DND-41 (cell line): ENCODE results near the gene RNF34.

ENCODE experiments used
- EZH2 ChIP-seq: IDR thresholded peaks from 3 replicates; pipeline ENCODE4 v1.6.1; 2012; ENCODE audit warnings: borderline replicate concordance, low read depth, mild to moderate bottlenecking, moderate library complexity, low read length, inconsistent platforms; ENCODE audit not compliant: severe bottlenecking
- TF ChIP-seq, protein P1 (sequence below): IDR thresholded peaks from 2 replicates; pipeline ENCODE4 v1.5.1; 2012; ENCODE audit warnings: borderline replicate concordance, low read length, moderate library complexity, mild to moderate bottlenecking; ENCODE audit not compliant: poor library complexity, severe bottlenecking; ENCODE audit errors: extremely low read depth

DNA sequence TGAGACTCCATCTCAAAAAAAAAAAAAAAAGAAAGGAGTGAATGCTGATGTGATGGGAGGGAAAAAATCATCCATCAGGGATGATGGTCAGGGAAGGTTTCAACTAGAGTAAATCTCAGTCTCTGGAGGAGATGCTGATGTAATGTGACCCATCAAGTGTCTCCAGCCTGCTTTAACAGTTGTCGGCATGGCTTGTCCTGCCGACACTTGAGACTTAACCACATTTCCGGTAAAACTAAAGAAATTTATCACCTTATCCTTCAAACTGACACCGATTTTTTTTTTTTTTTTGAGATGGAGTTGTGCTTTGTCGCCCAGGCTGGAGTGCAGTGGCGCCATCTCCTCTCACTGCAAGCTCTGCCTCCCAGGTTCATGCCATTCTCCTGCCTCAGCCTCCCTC lies 26.2 kb upstream of the RNF34 start:
- TF ChIP-seq, protein P1, sequence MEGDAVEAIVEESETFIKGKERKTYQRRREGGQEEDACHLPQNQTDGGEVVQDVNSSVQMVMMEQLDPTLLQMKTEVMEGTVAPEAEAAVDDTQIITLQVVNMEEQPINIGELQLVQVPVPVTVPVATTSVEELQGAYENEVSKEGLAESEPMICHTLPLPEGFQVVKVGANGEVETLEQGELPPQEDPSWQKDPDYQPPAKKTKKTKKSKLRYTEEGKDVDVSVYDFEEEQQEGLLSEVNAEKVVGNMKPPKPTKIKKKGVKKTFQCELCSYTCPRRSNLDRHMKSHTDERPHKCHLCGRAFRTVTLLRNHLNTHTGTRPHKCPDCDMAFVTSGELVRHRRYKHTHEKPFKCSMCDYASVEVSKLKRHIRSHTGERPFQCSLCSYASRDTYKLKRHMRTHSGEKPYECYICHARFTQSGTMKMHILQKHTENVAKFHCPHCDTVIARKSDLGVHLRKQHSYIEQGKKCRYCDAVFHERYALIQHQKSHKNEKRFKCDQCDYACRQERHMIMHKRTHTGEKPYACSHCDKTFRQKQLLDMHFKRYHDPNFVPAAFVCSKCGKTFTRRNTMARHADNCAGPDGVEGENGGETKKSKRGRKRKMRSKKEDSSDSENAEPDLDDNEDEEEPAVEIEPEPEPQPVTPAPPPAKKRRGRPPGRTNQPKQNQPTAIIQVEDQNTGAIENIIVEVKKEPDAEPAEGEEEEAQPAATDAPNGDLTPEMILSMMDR: no peak
- no peak for TF ChIP-seq EZH2
